ENCODE data around the gene SELENOT. TPM values are rescaled to one million over a fixed set of nuclear protein-coding genes. Genes with fewer than 3 reads are reported as not detected.
"Not testable (repeated sequence)": the region's sequence is repeated elsewhere in the genome, so short reads cannot be mapped to it uniquely, and the experiment has no call there.

The SELENOT gene
- total RNA-seq, 1 donor from 2014 or later = 88.7 TPM

GRCh38 chr3:150607267-150608065 lies 4.3 kb downstream of the SELENOT start:
- DNase-seq (ENCODE audit: low read depth in 2 of 2) = no peak

GRCh38 chr3:150609988-150610387 lies 6.9 kb downstream of the SELENOT start:
- DNase-seq (ENCODE audit: low read depth in 2 of 2) = no peak

- peak in 1 of 2 donors; percentile 30 for DNase-seq (ENCODE audit: low read depth in 2 of 2)
Measured at GRCh38 chr3:150610785-150611184, 7.7 kb downstream of the SELENOT start.

- DNase-seq (ENCODE audit: low read depth in 2 of 2) = no peak
Measured at GRCh38 chr3:150611666-150612065, 8.5 kb downstream of the SELENOT start.

- DNase-seq (ENCODE audit: low read depth in 2 of 2) = no peak
Measured at GRCh38 chr3:150612494-150612893, 9.4 kb downstream of the SELENOT start.

- DNase-seq (ENCODE audit: low read depth in 2 of 2) = no peak
Measured at GRCh38 chr3:150613034-150613433, 9.9 kb downstream of the SELENOT start.

GRCh38 chr3:150613709-150614480 lies 10.8 kb downstream of the SELENOT start:
- DNase-seq (ENCODE audit: low read depth in 2 of 2) = peak in 1 of 2 donors; percentile 63

- no peak for DNase-seq (ENCODE audit: low read depth in 2 of 2)
Measured at GRCh38 chr3:150620002-150620689, 17.0 kb downstream of the SELENOT start.

GRCh38 chr3:150622955-150623354 lies 19.8 kb downstream of the SELENOT start:
- not testable (repeated sequence) for DNase-seq (ENCODE audit: low read depth in 2 of 2)

GRCh38 chr3:150623945-150624344 lies 20.8 kb downstream of the SELENOT start:
- DNase-seq (ENCODE audit: low read depth in 2 of 2) = no peak

GRCh38 chr3:150626148-150626930 lies 23.2 kb downstream of the SELENOT start:
- DNase-seq (ENCODE audit: low read depth in 2 of 2) = no peak

GRCh38 chr3:150627557-150627956 lies 24.4 kb downstream of the SELENOT start:
- DNase-seq (ENCODE audit: low read depth in 2 of 2) = no peak

- DNase-seq (ENCODE audit: low read depth in 2 of 2) = no peak
Measured at GRCh38 chr3:150631515-150632221, 28.5 kb downstream of the SELENOT start.

GRCh38 chr3:150635076-150635475 lies 32.0 kb downstream of the SELENOT start:
- DNase-seq (ENCODE audit: low read depth in 2 of 2) = peak in 1 of 2 donors; percentile 3

- DNase-seq (ENCODE audit: low read depth in 2 of 2) = peak; percentile 10 to 34
Measured at GRCh38 chr3:150635526-150635925, 32.4 kb downstream of the SELENOT start.

GRCh38 chr3:150636258-150636657 lies 33.1 kb downstream of the SELENOT start:
- no peak for DNase-seq (ENCODE audit: low read depth in 2 of 2)

GRCh38 chr3:150639262-150639661 lies 36.1 kb downstream of the SELENOT start:
- DNase-seq (ENCODE audit: low read depth in 2 of 2) = peak; percentile 6 to 19

GRCh38 chr3:150640256-150640655 lies 37.1 kb downstream of the SELENOT start:
- no peak for DNase-seq (ENCODE audit: low read depth in 2 of 2)

- no peak for DNase-seq (ENCODE audit: low read depth in 2 of 2)
Measured at GRCh38 chr3:150653110-150653561, 50.0 kb downstream of the SELENOT start.

- no peak for DNase-seq (ENCODE audit: low read depth in 2 of 2)
Measured at GRCh38 chr3:150656316-150656715, 53.2 kb downstream of the SELENOT start.

Data from lung microvascular endothelial cell (primary cell).